Measurements from ENCODE around the gene PHRF1.
"Not testable (repeated sequence)": the region's sequence is repeated elsewhere in the genome, so short reads cannot be mapped to it uniquely, and the experiment has no call there.

The PHRF1 gene

GRCh38 chr11:574031-574570 lies 2.2 kb upstream of the PHRF1 start:
- not testable (repeated sequence) for DNase-seq

DNA sequence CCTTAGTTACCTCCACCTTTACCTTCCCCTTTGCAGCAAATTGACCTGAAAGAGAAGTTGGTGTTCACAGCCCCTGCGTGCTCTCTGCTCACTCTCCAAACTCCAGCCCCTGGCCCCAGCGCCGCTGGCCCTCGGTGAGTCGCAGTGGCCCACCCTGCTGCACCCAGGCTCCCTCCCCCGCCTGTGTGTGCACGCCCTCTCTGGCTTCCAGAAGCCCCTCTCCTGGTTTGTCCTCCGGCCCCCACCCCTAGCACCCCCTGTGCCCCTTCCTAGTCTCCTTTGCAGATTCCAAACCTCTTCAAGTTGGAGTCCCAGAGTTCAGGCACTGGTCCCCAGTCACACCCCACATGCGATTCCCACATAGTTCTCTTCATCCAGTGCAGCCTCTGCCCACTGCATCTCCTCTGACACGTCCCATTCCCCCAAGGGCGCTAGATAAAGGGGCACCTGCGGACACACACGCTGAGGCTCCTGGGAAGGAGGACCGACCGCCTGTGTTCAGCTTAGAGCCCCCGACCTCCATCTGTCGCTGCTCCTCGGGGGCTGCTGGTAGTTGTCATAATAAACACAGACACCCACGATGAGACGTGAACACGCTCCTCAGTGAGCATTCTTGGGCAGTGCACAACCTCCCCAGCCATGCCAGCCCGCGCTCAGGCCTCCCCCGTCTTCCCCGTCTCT lies 1.5 kb upstream of the PHRF1 start:
- DNase-seq = no peak

DNA sequence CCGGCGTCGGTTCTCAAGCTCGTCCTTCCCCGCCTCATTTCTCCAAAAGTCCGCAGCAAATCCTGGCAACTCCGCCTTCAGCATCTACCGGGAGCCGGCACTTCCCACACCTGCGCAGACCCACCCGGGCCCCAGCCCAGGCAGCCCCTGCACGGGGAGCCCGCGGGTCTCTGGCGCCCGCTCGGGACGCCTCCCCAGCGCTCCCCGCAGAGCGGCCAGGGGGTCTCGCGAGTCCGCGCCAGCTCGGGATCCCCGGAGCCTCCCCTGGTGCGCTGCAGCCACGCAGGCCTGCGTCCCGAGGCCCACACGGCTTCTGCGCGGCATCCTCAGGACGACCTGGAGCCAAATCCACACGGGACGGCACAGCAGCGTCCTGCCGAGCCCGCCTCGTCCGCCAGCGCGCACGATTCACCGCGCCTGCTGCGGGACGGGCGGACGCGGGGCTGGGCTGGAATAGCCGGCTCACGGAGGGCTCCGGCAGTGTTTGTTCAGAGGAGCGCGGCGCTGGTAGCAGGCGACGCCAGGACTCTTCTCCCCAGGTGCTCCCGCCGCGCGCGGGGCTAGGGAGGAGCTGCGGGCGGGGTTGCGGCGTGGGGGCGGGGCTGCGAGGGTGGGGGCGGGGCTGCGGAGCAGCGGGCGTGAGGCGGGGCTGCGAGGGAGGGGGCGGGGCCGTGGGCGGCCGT lies 816 bp upstream of the PHRF1 start:
- DNase-seq = peak; percentile 68

DNA sequence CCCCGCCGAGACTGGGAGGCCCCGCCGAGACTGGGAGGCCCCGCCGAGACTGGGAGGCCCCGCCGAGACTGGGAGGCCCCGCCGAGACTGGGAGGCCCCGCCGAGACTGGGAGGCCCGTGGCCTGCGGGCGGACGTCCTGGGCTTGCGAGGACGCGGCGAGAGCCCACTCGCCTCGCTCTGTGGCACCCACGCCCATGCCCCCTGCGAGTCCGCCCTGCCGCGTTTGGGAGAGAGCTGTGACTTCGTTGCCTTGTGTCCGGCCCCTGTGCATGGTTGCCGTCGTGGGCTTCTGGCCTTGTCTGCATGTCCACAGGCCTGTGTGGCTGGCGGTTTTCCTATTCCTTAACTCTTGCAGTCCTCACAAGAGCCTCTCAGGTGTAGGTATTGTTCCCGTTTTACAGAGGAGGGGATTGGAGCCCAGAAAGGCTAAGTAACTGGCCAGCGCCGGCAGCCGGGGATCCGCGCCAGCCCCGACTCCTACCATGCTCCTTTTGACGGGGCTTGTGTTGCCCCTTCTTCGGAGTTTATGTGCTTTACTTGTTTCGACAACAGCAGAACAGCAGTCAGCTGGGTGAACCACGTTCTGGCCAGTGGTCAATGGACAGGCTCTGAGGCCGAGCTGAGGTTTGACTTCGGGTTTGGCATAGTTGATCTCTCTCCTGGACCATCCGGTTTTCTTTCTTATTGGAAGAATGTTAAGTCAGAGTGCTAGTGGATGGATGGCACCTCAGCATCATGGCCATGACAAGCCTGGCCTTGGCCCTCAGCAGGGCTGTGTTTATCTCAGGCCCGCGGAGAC lies 741 bp downstream of the PHRF1 start:
- DNase-seq = no peak

DNA sequence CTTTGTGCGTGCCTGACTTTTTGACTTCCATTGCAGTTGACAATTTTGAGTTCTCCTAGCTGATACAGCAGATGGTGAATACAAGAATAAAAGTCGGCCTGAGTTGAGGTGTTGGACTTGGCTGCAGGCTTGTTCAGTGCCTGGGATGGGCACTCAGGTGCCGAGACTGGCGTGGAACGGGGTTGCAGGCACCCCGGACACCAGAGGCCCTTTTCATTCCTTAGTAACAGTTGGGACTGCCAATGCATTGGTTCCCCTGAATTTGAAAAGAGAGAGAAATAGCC lies 1.3 kb downstream of the PHRF1 start:
- no peak for DNase-seq

DNA sequence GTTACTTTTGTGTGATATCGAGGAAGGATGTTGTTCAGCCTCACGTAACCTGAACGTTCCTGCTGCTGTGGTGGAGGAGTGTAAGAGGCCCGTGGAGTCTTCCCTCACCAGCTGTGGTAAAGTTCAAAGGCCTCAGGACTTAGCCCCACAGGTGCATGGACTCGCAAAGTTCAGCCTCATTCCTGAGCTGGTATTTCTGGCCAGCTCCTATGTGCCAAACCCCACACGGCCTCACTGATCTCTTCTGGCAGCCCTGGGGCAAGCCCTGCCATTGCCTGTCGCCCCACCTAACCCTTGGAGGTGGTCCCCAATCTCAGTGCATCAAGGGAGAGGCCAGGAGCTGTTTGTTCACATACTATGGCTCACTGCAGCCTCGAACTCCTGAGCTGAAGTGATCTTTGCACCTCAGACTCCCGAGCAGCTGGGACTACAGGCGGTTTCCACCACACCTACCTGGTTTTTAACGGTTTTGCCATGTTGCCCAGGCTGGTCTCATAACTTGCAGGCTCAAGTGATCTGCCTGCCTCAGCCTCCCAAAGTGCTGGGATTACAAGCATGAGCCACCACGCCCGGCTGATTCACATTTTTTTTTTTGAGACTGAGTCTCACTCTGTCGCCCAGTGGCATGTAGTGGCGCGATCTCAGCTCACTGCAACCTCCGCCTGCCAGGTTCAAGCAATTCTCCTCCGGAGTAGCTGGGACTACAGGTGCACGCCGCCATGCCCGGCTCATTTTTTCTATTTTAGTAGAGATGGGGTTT lies 2.2 kb downstream of the PHRF1 start:
- no peak for DNase-seq

DNA sequence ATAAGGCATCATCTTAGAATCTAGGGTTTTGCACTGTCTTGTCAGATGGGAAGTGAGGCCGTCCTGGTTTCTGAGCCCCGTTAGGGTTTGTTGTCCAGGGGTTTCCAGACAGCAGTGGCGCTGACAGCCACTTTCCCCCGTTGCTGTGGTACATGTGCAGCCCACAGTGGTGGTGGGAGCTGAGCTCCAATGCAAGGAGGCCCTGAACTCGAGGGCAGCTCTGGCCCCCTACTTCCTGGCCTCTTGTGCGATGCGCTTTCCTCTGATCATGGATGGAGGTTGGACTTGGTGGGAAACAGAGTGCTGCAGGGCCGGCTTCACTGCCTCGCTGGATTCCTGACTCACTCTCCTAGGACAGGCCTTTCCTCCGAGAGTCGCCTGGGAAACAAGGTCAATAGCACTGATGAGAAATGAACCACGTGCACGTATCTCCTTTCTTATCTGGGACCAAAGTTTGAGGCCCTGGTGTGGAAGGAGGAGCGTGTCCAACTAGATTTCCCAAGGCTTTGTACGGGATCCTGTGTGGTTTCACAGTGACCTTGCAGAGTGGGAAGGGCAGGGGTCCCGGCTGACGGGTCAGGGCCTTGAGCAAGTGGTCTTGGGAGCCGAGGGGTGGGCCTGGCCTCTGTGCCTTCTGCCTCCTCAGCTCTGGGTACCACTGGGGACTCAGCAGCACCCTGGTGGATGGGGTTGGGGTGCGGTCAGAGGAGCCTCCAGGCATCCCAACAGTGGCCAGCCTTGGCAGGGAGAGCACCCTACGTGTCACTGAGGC lies 3.7 kb downstream of the PHRF1 start:
- no peak for DNase-seq

- DNase-seq = no peak
Measured at GRCh38 chr11:581342-581741, 5.1 kb downstream of the PHRF1 start.

- no peak for DNase-seq
Measured at GRCh38 chr11:581752-582151, 5.5 kb downstream of the PHRF1 start.

GRCh38 chr11:584287-584686 lies 8.0 kb downstream of the PHRF1 start:
- DNase-seq = no peak

GRCh38 chr11:586376-587316 lies 10.4 kb downstream of the PHRF1 start:
- no peak for DNase-seq

GRCh38 chr11:587546-587945 lies 11.3 kb downstream of the PHRF1 start:
- DNase-seq = no peak

- no peak for DNase-seq
Measured at GRCh38 chr11:587978-588380, 11.7 kb downstream of the PHRF1 start.

- DNase-seq = no peak
Measured at GRCh38 chr11:589798-590197, 13.5 kb downstream of the PHRF1 start.

DNA sequence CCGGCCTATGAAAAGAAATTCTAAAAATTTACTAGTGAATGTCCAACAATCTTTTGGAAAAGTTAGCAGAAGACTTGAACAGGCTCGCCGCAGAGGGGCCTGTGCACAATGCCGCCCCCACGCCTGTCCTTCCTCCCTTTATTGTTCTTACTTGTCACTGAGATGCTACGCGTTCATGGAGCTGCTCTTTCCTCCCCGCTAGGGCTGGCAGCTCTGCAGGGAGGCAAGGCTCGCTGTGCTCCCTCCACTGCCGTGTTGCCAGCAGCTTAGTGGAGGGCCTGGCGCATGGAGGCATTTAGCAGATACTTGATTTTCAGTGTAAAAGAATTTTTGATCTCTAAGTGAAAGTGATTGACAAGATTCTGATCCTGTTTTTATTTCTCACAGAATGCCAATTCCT lies 14.7 kb downstream of the PHRF1 start:
- DNase-seq = no peak

GRCh38 chr11:592501-592900 lies 16.2 kb downstream of the PHRF1 start:
- no peak for DNase-seq

- no peak for DNase-seq
Measured at GRCh38 chr11:592918-593317, 16.6 kb downstream of the PHRF1 start.

DNA sequence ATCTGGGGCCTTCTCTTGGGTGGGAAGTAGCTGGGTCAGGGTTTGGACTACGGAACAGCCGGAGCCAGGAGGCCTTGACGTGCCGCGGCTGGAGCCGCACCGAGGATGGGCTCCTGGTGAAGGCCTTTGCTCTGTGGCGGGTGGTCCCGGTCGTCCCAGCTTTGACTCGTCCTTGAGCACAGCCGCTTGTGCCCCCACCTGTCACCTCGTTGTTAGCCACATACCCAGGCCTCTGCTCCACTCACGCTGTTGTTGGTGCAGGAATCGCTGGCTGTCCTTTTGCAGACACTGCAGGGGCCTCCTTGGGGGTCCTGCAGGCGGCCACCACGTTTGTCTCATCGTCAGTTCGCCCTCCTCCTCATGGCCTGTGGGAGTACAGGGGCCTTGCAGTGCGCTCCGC lies 17.1 kb downstream of the PHRF1 start:
- no peak for DNase-seq

DNA sequence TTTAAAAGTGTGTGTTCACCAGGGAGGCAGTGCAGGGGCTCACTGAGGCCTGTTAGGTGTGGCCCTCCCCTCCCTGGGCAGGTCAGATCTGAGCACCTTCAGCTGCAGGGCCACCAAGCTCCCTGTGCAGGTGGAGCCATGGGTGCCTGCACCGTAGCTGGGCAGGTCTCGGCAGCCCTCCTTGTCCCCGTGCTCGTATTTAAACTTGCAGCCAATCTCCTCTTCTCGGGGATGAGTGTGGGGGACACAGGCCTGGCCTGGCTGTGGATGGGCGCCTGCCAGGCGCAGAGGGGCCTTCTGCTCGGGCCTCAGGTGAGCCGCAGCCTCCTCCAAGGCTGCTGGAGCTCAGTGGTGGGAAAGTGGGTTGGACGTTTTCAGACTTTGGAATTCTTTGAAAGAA lies 19.1 kb downstream of the PHRF1 start:
- DNase-seq = no peak

DNA sequence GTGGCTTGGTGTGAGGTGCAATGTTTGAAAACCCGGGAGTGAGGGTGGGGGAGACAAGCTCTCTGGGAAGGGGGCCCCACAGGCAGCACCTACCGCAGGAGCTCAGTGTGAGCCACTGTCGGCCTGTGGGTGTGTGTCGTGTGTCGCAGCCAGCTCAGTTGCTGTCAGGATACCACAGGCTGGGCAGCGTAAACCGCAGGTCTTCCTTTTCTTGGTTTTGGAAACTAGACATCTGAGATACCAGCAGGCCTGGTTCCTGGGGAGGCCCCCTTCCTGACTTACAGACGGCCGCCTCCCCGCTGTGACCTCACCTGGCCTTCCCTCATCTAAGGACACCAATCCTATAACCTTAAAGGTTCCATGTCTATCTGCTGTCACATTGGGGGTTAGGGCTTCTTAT lies 20.1 kb downstream of the PHRF1 start:
- no peak for DNase-seq

GRCh38 chr11:597166-597725 lies 21.0 kb downstream of the PHRF1 start:
- DNase-seq = no peak
